Progenitor cell of endocrine pancreas (in vitro differentiated cells): ENCODE measurements around the gene RPL4. TPM values are rescaled to one million over a fixed set of nuclear protein-coding genes. Genes with fewer than 3 reads are reported as not detected.

Experiments
- DNase-seq: peaks from one replicate; pipeline ENCODE4 v3.0.0; 2021; ENCODE audit warnings: low spot score; ENCODE audit not compliant: unreplicated experiment
- H3K27ac Mint-ChIP-seq: 2 replicates; pipeline ENCODE4 v1.8.0; 2021; ENCODE audit warnings: mild to moderate bottlenecking, moderate library complexity, mixed read lengths
- H3K27me3 Mint-ChIP-seq: 2 replicates; pipeline ENCODE4 v1.8.0; 2021; ENCODE audit warnings: mixed read lengths
- H3K36me3 Mint-ChIP-seq: 2 replicates; pipeline ENCODE4 v1.8.0; 2022; ENCODE audit warnings: mixed read lengths; ENCODE audit not compliant: insufficient read depth
- H3K4me1 Mint-ChIP-seq: 2 replicates; pipeline ENCODE4 v1.8.0; 2021; ENCODE audit warnings: low read depth, mixed read lengths
- H3K4me3 Mint-ChIP-seq: 2 replicates; pipeline ENCODE4 v1.8.0; 2021; ENCODE audit warnings: low read depth, mild to moderate bottlenecking, moderate library complexity, mixed read lengths
- H3K9me3 Mint-ChIP-seq: 2 replicates; pipeline ENCODE4 v1.8.0; 2021; ENCODE audit warnings: low read depth, mixed read lengths
- CTCF ChIP-seq: fragments of 200-600 bp; sonication (generic); IDR thresholded peaks from one replicate; pipeline ENCODE4 v1.5.0; 2021; ENCODE audit warnings: antibody characterized with exemption, mild to moderate bottlenecking; ENCODE audit not compliant: unreplicated experiment
- total RNA-seq: library from RNA; stranded (reverse); gene quantifications from 2 replicates; pipeline ENCODE4 v1.2.1, GENCODE V29; 2021

RPL4 gene
- total RNA-seq, 1 donor from 2014 or later: 2,572 TPM

- Mint-ChIP-seq H3K4me3 (peak within 1 kb of the TSS; percentile 95), H3K27ac (peak within 1 kb of the TSS; percentile 94), H3K36me3 (peaks cover 32% of the 10 kb centered on the region), H3K27me3 (no peaks in the 10 kb centered on the region), H3K9me3 (no peaks in the 10 kb centered on the region), H3K4me1 (peaks cover 14% of the 10 kb centered on the region)
- TF ChIP-seq CTCF: peak; percentile 99
- DNase-seq: peak; percentile 96
Observed at GRCh38 chr15:66497502-66498455, 6.9 kb downstream of the RPL4 start, which contains the start of gene SNAPC5. Gene SNAPC5, minus strand, starts transcription at chr15:66497762. Its CDS starts 31 bp downstream, at chr15:66497731.

GRCh38 chr15:66496951-66497501 lies 7.6 kb downstream of the RPL4 start:
- TF ChIP-seq CTCF: no peak
- H3K27me3 Mint-ChIP-seq: no peaks in the 10 kb centered on the region
- H3K9me3 Mint-ChIP-seq: no peaks in the 10 kb centered on the region
- peak overlapping the region; percentile 94 for H3K27ac Mint-ChIP-seq
- peaks cover 27% of the 10 kb centered on the region for H3K36me3 Mint-ChIP-seq
- H3K4me1 Mint-ChIP-seq: peaks cover 9% of the 10 kb centered on the region
- DNase-seq: no peak
- peak overlapping the region; percentile 95 for H3K4me3 Mint-ChIP-seq

GRCh38 chr15:66494262-66494661 lies 10.4 kb downstream of the RPL4 start:
- Mint-ChIP-seq H3K36me3 (peaks cover 14% of the 10 kb centered on the region), H3K27ac (peak overlapping the region; percentile 31), H3K27me3 (no peaks in the 10 kb centered on the region), H3K4me3 (no peak overlapping the region), H3K9me3 (no peaks in the 10 kb centered on the region), H3K4me1 (peaks cover 8% of the 10 kb centered on the region)
- no peak for TF ChIP-seq CTCF
- no peak for DNase-seq

GRCh38 chr15:66491846-66492245 lies 12.8 kb downstream of the RPL4 start:
- Mint-ChIP-seq H3K27ac (no peak overlapping the region), H3K27me3 (no peaks in the 10 kb centered on the region), H3K36me3 (peaks cover 4% of the 10 kb centered on the region), H3K9me3 (no peaks in the 10 kb centered on the region), H3K4me1 (peaks cover 2% of the 10 kb centered on the region), H3K4me3 (no peak overlapping the region)
- no peak for TF ChIP-seq CTCF
- DNase-seq: no peak

- Mint-ChIP-seq H3K27me3 (no peaks in the 10 kb centered on the region), H3K4me1 (no peaks in the 10 kb centered on the region), H3K27ac (no peak overlapping the region), H3K4me3 (no peak overlapping the region), H3K36me3 (no peaks in the 10 kb centered on the region), H3K9me3 (no peaks in the 10 kb centered on the region)
- no peak for TF ChIP-seq CTCF
- no peak for DNase-seq
Observed at GRCh38 chr15:66489179-66489791, 15.4 kb downstream of the RPL4 start.
